Non-pigmented ciliary epithelial cell (primary cell): Measurements from ENCODE around the gene QKI.
A peak's percentile ranks its signal among the peaks of the same experiment; 100 is the strongest.

Source experiments
- DNase-seq: peaks from one replicate; pipeline ENCODE4 v3.0.0-alpha.2; 2010; ENCODE audit warnings: low read depth

Gene QKI

GRCh38 chr6:163620101-163620500, 205.6 kb downstream of the QKI start:
- DNase-seq = no peak

GRCh38 chr6:163620670-163621330, 206.3 kb downstream of the QKI start:
- DNase-seq = no peak

GRCh38 chr6:163625265-163625664, 210.7 kb downstream of the QKI start:
- DNase-seq = no peak

GRCh38 chr6:163626073-163626867, 211.8 kb downstream of the QKI start:
- peak; percentile 37 for DNase-seq

- DNase-seq = no peak
Measured at GRCh38 chr6:163627274-163628062, 212.9 kb downstream of the QKI start.
